ENCODE measurements around the gene PFDN4. TPM values are rescaled to one million over a fixed set of nuclear protein-coding genes. Genes with fewer than 3 reads are reported as not detected.

Gene PFDN4
- total and polyA plus RNA-seq, 2 of the 13 experiments (the other 11 are each of a cell fraction or from before 2014, with no cell fraction given), result 59.8 to 227 TPM

DNA sequence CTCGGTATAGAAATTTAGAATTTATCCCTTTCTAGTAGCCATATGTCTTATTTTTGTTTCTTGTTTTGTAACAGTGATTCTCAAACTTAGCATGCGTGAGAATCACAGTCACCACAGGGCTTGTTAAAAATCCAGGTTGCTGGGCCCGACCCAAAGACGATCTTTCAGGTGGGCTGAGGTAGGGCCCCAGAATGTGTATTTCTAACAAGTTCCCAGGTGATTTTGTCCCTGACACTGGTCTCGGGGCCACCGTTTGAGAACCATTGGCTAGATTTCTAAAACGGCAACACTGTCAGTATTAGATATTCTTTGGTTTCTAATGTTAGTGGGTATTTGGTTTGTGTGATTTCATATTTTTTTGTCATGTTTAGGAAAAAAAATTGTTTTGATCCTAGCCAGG lies 9.9 kb downstream of the PFDN4 start (continued):
- TF ChIP-seq HNF4G (IDR thresholded peaks at IDR 0.05; ENCODE audit: borderline replicate concordance, low read depth, low read length) (no peak), HNF4G (CRISPR knock-in tag; IDR thresholded peaks at IDR 0.05; ENCODE audit: borderline replicate concordance, low read depth) (no peak), ZNF775 (CRISPR knock-in tag; IDR thresholded peaks at IDR 0.05; ENCODE audit: borderline replicate concordance) (no peak), ZNF564 (CRISPR knock-in tag; IDR thresholded peaks at IDR 0.05) (no peak), ZKSCAN5 (CRISPR knock-in tag; IDR thresholded peaks at IDR 0.05) (no peak), RBM39 (IDR thresholded peaks at IDR 0.05; ENCODE audit: low read depth, low read length, poor library complexity, severe bottlenecking) (no peak), DR1 (CRISPR knock-in tag; IDR thresholded peaks at IDR 0.05) (no peak)
- TF ChIP-seq, protein P1, sequence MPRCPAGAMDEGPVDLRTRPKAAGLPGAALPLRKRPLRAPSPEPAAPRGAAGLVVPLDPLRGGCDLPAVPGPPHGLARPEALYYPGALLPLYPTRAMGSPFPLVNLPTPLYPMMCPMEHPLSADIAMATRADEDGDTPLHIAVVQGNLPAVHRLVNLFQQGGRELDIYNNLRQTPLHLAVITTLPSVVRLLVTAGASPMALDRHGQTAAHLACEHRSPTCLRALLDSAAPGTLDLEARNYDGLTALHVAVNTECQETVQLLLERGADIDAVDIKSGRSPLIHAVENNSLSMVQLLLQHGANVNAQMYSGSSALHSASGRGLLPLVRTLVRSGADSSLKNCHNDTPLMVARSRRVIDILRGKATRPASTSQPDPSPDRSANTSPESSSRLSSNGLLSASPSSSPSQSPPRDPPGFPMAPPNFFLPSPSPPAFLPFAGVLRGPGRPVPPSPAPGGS (CRISPR knock-in tag; IDR thresholded peaks at IDR 0.05), result no peak
- TF ChIP-seq, protein P2, sequence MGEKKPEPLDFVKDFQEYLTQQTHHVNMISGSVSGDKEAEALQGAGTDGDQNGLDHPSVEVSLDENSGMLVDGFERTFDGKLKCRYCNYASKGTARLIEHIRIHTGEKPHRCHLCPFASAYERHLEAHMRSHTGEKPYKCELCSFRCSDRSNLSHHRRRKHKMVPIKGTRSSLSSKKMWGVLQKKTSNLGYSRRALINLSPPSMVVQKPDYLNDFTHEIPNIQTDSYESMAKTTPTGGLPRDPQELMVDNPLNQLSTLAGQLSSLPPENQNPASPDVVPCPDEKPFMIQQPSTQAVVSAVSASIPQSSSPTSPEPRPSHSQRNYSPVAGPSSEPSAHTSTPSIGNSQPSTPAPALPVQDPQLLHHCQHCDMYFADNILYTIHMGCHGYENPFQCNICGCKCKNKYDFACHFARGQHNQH (CRISPR knock-in tag; IDR thresholded peaks at IDR 0.05), result no peak

DNA sequence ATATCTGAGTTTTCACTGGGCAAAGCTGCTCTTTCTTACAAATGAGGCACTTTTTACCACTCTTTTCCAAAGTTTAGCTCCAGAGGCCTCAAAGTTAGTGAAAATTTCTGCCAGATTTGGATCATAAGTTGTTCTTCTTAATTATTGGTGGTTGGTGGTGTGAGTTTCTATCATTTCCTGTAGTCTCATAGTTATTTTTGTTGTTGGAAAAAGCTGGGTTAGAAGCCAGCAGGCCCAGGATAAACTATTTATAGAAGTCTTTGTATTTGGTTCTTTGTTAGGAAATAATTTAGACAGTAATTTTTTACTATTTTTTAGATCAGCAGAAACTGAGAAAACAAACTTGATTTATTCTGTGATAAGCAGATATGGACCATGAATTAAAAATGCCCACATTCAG lies 10.6 kb downstream of the PFDN4 start:
- peaks cover 16 to 41% of the 10 kb centered on the region in 2 experiments for H3K36me3 ChIP-seq (replicated peaks in 1 of 2; ENCODE audit: control insufficient read depth in 1 of 2, insufficient read depth in 2 of 2, low read length in 2 of 2)
- ATAC-seq (no peak), FAIRE-seq (no peak), DNase-seq (ENCODE audit: low spot score) (no peak)
- ChIA-PET POLR2A (interaction anchor here (1.2 kb wide), 1 partner anchor 11 kb away, joined by 3 read pairs; the partner anchor contains the start of gene PFDN4), CTCF (ENCODE audit: low intra/inter-chr PET ratio, low total read pairs) (no interaction called here)
- no peaks in the 10 kb centered on the region for H3K27me3 ChIP-seq (ENCODE audit: control insufficient read depth in 1 of 2, insufficient read depth in 2 of 2, low read length in 2 of 2)
- H3K4me1 ChIP-seq (ENCODE audit: insufficient read depth, low read length), result no peaks in the 10 kb centered on the region
- H3K9me3 ChIP-seq (ENCODE audit: low read length), result no peaks in the 10 kb centered on the region
- no TSS peak for BruUV-seq (replicated peaks)
- H4K20me1 ChIP-seq (ENCODE audit: insufficient read depth, low read length), result peaks cover 5% of the 10 kb centered on the region; the same call in 1 of the 2 replicates
- no peak overlapping the region for H3K9ac ChIP-seq (ENCODE audit: insufficient read depth, low read depth, low read length)
- no peak for TF ChIP-seq ZNF83 (CRISPR knock-in tag; IDR thresholded peaks at IDR 0.05; ENCODE audit: borderline replicate concordance)
- no peak for TF ChIP-seq ZNF607 (CRISPR knock-in tag; IDR thresholded peaks at IDR 0.05; ENCODE audit: borderline replicate concordance)
- TF ChIP-seq, protein P3, sequence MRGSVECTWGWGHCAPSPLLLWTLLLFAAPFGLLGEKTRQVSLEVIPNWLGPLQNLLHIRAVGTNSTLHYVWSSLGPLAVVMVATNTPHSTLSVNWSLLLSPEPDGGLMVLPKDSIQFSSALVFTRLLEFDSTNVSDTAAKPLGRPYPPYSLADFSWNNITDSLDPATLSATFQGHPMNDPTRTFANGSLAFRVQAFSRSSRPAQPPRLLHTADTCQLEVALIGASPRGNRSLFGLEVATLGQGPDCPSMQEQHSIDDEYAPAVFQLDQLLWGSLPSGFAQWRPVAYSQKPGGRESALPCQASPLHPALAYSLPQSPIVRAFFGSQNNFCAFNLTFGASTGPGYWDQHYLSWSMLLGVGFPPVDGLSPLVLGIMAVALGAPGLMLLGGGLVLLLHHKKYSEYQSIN (CRISPR knock-in tag; IDR thresholded peaks at IDR 0.05; ENCODE audit: borderline replicate concordance), result no peak
- TF ChIP-seq ZNF841 (CRISPR knock-in tag; IDR thresholded peaks at IDR 0.05; ENCODE audit: borderline replicate concordance), result no peak
- in situ Hi-C loops (cut with HindIII; ENCODE audit: extremely low pct_ligation_motif_present, low pct_unique_long_range_greater_than_20kb), result loop anchor here (25.0 kb wide), 1 partner anchor 1131 kb away; no protein-coding TSS in a partner anchor
- H2AFZ ChIP-seq (ENCODE audit: low read length), result no peak overlapping the region
- intact Hi-C loops (cut with micrococcal nuclease; ENCODE audit: unreplicated experiment), result no loop called here
- peaks cover 23% of the 10 kb centered on the region for H3K79me2 ChIP-seq (ENCODE audit: insufficient read depth, low read length)
- no peak overlapping the region for H3K4me2 ChIP-seq (ENCODE audit: low read depth, low read length)
- no peak overlapping the region for H3K27ac ChIP-seq (ENCODE audit: extremely low read length, insufficient read depth, low read length)
- H3K4me3 ChIP-seq (replicated peaks in 1 of 3; ENCODE audit: insufficient read depth in 1 of 3, low read depth in 2 of 3, low read length in 3 of 3), result no peak overlapping the region
